C4-2B (cell line): ENCODE data around the gene PARD6B.

Source experiments
- CTCF ChIP-seq: fragments of 450-650 bp; conservative IDR thresholded peaks from 2 replicates; pipeline ENCODE4 v1.5.1; 2017; ENCODE audit warnings: mild to moderate bottlenecking
- ZFX ChIP-seq: fragments of 450-650 bp; IDR thresholded peaks from 2 replicates; pipeline ENCODE4 v1.6.1; 2017

GRCh38 chr20:50723672-50724071, 7.7 kb upstream of the PARD6B start:
- no peak for TF ChIP-seq CTCF
- no peak for TF ChIP-seq ZFX
